Amygdala (tissue), 56 donors: ENCODE data around the gene CLASP1.
"Not testable (repeated sequence)": the region's sequence is repeated elsewhere in the genome, so short reads cannot be mapped to it uniquely, and the experiment has no call there.

Experiments used
- DNase-seq, 56 donors: peaks; one replicate each; lab custom pipeline; 2025; lab: John Stamatoyannopoulos, UW

The CLASP1 gene

DNA sequence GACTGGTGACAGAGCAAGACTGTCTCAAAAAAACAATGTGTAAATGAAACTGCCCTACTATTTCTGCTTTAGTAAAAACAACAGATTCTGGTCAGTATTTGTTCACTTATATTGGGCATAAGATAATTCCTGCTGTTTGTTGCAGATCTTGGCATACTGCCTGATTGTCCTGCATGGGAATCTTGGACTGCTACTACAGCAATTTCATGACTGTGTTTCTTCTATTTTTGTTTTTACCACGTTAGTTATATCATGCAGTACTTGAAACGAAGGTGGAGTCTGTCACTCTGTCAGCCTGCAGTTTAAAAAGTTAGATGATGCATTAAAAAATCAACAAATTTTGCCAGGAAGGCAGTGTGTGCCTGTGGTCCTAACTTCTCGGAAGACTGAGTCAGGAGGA lies 14.2 kb upstream of the CLASP1 start:
- no peak for DNase-seq

DNA sequence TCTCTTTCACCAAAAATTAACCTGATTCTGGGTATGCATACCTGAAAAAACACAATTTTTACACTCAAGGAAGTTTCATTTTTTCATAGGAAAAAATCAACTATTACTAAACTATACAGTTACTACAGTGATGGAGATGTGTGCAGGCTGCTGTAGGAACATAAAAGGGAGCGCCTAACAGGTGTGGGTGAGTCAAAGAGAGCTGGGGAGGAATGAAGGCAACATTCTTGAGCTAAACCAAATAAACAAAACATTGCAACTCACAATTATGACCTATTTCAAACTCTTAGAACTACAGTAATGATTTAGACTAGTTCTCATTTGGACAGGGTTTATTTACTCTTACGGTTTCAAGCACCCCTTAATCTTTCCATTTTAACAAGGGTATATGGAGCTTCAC lies 13.4 kb upstream of the CLASP1 start:
- DNase-seq: no peak

DNA sequence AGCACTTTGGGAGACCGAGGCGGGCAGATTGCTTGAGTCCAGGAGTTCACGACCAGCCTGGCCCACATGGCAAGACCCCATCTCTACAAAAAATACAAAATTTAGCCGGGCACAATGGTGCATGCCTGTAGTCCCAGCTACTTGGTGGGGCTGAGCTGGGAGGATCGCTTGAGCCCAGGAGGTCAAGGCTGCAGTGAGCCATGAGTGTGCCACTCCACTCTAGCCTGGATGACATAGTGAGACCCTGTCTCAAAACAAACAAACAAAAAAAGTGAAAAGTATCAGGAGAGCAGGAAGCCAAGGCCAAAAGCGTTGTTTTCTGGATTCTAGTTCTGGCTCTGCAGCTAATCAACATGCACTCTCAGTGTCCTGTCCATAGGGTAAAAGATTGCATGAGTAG lies 10.7 kb upstream of the CLASP1 start:
- DNase-seq: no peak

DNA sequence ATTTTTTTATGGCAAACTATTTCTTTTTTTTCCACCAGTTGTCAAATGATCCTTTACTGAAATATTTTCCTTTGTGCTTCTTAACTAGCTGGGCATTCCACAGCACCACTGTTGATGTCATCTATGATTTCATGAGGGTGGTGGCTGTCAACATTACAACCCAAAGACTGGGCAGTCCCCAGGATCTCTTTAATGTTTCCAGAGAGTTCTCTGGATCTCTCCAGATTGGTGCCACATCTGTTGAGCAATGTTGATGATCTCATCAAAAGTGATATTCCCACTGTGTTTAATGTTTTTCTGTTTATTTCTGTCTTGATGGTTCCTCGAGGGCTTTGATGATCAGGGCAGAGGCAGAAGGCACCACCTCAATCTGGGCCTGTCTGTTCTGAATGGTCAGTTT lies 9.1 kb upstream of the CLASP1 start:
- not testable (repeated sequence) for DNase-seq

DNA sequence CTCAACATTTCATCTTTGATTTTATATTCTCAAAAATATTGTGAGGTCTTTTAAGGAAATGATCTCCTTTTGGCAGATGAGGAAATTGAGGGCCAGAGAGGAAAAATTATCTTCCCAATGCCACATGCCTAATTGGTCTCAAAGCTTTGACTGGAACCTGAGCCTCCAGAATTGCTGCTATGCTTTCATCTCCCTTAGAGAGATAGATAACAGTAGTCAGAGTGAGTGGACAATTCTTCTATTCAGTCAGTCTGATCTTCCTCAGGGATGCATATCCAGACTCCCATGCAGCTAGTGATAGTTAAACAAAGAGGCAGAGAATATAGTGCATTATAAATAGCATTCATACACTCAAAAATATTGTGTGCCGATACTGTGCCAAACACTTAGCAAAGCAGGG lies 3.8 kb upstream of the CLASP1 start:
- DNase-seq: no peak

DNA sequence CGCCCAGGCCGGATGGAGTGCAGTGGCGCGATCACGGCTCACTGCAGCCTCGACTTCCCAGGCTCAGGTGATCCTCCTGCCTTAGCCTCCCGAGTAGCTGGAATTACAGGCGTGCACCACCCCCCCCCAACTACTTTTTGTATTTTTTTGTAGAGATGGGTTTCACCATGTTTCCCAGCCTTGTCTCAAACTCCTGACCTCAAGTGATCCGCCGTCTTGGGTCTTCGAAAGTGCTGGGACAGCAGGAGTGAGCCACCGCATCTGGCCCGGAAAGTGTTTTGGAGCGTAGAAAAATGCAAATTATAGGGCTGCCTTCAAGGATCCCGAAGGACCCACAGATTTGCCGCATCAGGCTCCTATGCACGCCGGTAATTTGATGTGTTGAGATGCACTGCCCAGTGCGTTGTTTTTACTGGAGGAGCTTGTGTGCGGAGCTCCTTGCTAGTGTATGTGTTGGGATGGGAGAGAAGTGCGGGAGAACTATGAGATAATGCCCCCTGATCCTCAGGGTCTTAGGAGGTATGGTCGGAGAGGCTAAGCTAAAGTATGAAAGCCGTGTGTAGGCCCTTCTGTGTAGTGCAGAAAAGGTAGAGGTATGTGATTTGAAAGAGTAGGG lies 1.2 kb upstream of the CLASP1 start:
- peak in 3 of 56 donors; percentile 2 to 13 (median 11) for DNase-seq

DNA sequence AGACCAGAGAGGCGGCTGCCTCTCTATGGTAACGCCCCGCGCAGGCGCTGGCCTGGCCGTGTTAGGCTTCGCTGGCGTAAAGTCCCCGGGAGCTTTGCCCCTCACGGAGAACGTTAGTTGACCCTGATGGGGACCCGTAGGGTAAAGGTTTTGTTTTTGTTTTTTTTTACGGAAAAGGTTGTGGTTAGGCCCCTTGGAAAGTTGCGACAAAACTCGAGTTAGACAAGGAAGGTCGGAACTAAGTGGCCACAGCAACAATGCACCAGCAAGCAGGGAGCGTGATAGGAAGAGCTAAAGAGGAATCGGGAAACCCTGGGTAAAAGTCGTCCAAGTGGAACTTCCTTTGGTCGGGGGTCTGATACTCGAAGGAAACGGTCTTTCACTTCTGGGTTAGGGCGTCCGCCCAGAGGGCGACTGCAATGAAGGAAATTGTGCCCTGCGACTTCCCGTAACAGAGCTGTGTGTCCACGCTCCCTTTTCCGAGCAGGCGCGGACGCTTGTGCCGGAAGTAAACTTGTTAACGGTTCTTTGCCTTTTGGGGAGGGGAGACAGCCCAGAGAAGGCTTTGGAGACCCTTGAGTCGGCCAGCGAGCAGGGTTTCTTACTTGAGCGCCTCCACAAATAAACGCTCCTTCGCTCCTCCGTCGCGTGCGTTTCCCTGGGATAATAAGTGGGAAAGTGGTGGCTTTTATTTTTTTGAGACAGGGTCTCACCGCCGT lies 493 bp upstream of the CLASP1 start:
- DNase-seq: peak; percentile 70 to 98 (median 92)

DNA sequence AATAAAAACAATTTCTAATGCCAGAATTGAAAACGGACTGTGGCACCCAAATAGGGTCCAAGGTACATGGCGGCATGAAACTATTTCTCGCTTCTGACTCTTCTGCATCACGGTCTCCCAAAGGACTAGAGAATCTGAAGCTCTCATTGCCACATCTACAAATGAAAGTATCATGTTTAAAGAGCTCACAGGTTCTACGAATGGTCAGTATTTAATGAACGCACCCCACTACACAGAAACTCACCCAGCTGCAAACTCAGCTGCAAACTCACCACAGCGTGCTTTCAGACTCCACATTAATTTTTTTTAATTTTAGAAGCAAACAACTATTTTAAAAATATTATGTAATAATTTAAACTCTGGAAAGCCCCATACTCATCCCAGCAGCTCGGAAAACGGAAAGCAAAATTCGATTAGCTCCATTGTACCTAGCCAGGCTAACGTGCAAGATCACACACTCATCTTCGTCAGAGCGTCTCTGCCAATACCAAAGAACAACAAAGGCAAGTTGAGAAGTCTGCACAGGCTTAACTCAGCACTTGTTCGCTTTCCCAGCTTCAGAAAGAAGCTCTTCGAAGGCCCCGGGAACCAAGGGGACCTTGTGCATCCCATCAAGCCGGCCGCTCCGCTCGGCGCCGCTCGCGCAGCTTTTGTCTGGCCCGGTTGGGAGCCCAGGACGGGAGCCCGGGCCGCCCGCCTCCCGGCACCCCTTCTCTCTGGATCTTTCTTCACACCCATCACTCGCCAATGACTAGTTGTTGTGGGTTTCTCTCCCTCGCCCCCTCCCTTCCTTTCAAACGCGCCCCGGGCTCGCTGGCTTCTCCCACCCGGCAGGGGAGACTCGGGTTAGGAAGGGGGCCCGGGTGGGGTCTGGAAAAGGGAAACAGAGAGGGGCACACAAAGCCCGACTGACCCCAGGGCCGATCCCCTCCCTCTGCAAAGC lies 785 bp downstream of the CLASP1 start:
- DNase-seq: peak in 49 of 56 donors; percentile 7 to 81 (median 54)

DNA sequence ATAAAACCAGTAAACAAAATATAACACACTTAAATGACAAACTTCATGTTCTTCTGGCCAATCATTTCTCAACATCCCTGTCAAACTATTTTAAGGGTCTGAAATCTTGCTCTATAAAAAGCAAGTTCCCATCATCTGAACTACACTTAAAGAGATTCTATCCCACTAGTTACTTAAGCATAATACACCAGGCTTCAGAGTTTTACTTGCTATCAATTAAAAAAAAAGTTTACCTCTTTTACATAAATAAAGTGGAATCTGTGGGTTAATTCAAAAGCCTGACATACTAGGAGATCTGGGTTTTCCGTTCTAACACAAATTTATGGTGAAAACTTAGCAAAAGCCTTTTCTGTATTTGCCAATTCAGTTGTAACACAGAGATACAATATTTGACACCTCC lies 1.9 kb downstream of the CLASP1 start:
- DNase-seq: no peak

DNA sequence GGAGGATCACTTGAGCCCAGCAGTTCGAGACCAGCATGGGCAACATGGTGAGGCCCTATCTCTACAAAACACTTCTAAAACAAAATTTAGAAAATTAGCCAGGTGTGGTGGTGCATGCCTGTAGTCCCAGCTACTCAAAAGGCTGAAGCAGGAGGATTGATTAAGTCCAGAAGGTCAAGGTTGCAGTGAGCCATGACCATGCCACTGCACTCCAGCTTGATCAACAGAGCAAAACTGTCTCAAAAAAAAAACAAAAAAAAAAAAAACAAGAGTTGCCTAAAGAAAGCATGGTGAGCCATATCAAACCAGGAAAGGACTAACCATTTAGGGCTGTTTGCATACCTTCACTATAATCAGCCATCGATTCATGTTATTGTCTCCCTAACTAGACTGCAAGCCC lies 4.5 kb downstream of the CLASP1 start:
- DNase-seq: no peak

DNA sequence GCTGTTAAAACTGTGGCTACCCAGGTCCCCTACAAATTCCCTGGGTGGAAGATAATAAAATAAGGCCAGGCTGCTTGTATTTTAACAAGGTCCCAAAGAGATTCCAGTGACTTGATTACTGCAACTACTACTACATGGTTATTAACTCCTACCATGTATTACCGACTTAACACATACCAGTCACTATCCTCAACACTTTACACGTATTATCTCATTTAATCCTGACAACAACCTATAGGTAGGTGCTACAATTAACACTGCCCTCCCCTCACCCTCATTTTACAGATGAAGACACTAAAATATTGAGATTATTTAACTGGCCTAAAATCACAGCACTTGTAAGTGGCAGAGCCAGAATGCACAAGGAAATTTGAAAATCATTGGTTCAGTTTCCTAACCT lies 5.4 kb downstream of the CLASP1 start:
- DNase-seq: no peak

DNA sequence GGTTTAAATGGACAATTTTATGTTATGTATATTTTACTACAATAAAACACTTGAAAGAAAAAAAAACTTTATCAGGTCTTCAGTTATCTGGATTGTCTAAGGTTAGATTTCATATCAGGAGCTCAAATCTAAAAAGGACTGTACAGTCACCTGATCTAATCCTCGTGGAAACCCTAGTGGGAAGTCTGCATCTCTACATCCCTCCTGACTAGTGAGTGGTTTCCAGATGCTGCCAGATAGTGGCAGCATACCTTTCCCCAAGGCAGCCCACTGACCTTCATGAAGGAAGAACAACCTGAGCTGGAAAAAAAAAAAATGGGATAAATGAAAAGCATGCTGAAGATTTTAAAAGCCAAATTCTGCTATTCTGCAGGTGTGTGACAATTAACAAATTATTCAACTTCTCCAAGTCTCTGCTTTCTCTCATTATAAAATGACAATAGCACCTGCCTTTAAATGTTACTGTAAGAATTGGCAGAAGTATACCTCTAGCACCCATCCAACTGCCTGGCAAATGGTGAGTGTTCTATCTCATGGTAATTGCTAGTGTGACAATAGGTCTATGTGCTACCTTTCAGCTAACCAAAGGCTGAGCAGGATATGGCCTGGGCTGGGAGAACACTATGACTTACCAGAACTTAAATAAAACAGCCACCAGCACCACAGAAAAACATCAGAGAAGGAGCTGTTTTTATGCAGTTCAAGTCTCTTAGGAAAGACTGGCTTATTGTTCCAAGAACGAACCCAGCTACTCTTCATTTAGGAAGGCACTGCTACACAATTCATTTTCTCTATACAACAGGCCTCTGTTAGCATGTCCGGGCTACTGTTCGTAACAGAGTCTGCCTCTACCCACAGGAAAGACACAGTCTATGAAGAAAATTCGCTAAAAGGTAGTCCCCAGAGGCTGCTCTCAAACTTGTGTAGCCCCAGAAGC lies 8.6 kb downstream of the CLASP1 start:
- no peak for DNase-seq

DNA sequence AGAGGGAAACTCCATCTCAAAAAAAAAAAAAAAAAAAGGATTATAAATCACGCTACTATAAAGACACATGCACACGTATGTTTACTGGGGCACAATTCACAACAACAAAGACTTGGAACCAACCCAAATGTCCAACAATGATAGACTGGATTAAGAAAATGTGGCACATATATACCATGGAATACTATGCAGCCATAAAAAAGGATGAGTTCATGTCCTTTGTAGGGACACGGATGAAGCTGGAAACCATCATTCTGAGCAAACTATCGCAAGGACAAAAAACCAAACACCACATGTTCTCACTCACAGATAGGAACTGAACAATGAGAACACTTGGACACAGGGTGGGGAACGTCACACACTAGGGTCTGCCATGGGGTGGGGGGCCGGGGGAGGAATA lies 9.4 kb downstream of the CLASP1 start:
- not testable (repeated sequence) for DNase-seq

DNA sequence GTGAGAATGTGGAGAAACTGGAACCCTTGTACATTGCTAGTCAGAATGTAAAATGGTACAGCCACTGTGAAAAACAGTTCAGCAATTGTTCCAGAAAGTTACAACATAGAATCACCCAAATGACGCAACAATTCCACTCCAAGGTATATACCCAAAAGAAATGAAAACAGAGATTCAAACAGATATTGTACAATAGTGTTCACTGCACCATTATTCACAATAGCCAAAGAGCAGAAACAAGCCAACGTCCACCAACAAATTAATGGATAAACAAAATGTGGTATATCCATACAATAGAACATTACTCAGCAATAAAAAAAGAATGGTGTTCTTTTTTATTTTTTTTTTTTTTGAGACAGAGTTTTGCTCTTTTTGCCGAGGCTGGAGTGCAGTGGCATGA lies 10.9 kb downstream of the CLASP1 start:
- DNase-seq: no peak

DNA sequence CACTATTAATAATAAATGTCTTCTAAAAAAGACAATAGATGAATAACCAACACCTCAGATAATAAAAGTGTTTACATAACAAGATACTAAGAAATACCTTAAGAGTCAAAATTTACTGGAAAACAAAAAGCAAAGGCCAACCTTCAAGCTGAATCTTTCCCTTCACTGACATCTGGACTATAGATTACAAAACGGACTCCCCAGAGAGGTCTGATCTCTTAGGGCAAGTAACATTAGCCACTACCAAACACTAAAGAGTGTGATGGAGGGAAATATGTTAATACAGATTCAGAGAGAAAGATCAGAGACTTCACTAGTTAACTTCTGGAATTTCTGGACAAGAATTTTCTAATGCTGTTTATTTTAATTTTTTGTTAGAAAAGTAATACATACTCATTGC lies 13.9 kb downstream of the CLASP1 start:
- no peak for DNase-seq

DNA sequence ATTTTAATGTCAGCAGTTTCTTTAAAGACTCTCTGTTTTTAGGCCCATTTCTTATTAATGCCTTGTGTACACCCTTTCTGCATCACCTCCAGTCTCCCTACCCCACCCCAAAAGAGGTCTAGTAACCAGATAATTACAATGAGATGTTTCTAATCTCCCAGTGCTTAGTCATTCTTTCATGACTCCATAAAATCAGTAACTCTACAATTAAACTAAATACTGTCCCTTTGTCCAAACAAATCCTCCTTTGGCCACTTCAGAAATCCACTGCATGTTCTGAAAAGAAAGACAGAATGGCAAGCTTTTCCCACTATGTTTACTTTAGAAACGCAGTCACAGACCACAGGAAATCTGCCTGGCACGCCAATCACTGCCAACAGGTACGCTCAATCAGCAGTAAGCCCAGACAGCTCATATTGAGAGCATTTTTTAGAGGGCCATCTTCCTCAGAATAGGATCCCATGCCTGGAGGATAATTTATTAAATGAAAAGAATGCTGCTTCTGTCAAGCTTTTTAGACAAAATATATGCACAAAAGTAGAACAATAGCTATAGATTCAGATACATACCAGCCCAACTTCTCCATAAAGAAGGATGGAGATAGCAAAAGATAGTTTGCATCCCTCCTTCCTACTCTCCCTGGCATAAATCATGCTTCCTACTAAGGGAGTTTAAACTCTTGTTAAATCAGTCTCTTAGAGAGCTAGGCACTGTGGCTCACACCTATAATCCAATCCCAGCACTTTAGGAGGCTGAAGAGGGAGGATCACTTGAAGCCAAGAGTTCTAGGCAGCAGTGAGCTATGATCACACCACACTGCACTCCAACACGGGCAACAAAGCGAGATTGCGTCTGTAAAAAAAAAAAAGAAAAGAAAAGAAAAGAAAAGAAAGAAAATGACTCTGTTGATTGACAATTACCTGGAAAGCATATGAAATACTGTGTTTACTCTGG lies 14.6 kb downstream of the CLASP1 start:
- no peak for DNase-seq

DNA sequence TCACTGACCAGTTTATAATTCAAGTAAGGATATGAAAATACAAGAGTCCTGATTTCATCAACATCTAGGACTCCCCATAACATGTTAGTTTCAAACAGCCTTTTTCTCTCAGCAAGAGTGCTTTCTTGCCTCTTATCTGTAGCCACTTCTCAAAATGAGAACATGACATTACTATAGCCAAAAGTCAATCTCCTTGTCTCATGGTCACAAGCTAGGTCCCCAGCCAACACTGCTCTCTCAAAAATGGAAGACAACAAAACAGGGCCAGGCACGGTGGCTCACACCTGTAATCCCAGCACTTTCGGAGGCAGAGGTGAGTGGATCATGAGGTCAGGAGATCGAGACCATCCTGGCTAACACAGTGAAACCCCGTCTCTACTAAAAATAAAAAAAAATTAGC lies 15.8 kb downstream of the CLASP1 start:
- no peak for DNase-seq

DNA sequence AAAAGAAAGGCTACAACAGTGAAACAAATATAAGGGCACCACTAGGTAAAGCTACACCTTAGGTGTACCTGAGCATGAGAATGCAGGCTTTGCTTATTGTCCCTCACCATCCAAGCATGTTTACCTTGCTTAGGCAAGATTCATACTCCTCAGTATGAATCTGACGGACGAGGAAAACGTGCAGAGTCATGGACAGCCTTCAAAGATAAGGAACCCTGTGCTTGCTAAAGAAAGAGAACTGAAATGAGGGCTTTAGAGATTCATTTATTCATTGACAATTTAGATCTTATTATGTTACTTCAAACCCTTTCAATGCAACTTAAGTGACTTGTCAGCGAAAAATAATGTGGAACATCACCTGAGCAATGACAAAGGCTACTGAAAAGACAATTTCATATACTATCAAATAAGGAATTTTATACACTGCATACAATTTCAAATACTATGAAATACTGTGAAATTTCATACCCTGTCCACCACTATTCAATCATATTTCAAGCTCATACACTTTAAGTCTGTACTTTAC lies 21.7 kb downstream of the CLASP1 start:
- no peak for DNase-seq
